ENCODE results near the gene MCF2L. TPM values are rescaled to one million over a fixed set of nuclear protein-coding genes. Genes with fewer than 3 reads are reported as not detected.
"Not testable (repeated sequence)": the region's sequence is repeated elsewhere in the genome, so short reads cannot be mapped to it uniquely, and the experiment has no call there.

The MCF2L gene
- total and polyA plus RNA-seq, 4 donors: 21.0 to 78.7 (median 35.9) TPM

DNA sequence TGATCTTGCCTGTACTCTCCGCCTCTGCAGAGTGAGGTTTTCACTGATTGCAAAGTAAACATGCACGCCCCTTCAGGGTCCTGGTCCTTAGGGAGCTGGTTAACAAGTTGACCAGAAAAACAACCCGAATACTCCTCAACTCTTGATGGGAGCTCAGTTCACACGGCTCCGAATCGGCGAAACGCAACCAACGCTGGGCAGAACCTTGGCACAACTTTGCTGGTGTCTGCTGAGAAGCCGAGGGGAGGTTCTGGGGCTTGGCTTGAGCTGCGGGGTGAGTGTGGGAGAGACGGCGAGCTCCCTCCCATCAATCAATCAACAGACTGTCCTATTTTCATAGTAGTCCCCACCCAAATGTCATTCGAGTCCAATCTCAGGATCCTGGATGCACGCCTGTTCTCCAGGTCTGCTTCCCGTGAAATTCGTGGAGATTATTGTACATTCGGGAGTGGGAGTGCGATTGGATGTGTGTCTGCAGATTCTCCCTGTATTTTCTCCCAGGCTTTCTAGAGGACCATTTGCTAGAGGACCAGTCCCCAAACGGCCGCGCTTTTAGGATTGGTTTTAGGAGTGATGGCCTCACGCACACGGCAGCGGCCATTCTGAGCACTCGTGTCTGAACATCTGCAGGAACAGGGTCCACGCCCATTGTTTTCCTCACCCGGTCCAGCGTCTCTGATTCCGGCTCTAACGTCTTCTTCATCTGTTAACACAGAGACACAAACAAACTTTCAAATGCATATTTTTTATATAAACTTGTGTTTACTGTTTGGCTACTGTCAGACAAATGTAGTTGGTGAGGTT is 85.0 kb downstream of the MCF2L start:
- TF ChIP-seq, protein P1, sequence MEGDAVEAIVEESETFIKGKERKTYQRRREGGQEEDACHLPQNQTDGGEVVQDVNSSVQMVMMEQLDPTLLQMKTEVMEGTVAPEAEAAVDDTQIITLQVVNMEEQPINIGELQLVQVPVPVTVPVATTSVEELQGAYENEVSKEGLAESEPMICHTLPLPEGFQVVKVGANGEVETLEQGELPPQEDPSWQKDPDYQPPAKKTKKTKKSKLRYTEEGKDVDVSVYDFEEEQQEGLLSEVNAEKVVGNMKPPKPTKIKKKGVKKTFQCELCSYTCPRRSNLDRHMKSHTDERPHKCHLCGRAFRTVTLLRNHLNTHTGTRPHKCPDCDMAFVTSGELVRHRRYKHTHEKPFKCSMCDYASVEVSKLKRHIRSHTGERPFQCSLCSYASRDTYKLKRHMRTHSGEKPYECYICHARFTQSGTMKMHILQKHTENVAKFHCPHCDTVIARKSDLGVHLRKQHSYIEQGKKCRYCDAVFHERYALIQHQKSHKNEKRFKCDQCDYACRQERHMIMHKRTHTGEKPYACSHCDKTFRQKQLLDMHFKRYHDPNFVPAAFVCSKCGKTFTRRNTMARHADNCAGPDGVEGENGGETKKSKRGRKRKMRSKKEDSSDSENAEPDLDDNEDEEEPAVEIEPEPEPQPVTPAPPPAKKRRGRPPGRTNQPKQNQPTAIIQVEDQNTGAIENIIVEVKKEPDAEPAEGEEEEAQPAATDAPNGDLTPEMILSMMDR (IDR thresholded peaks at IDR 0.05; ENCODE audit: control extremely low read depth, extremely low read depth): no peak
- Histone ChIP-seq H3K27ac (ENCODE audit: low read depth in 1 of 2, low read length in 1 of 2) (no peak overlapping the region), H3K9ac (ENCODE audit: insufficient read depth in 1 of 2, low read length in 2 of 2) (no peak overlapping the region), H3K36me3 (ENCODE audit: control insufficient read depth in 4 of 4, insufficient read depth in 4 of 4, low read length in 4 of 4) (peaks cover 0 to 4% (median 0%) of the 10 kb centered on the region in 4 donors), H3K4me1 (ENCODE audit: control insufficient read depth in 5 of 5, insufficient read depth in 5 of 5, low read length in 5 of 5) (peaks cover 0 to 5% (median 0%) of the 10 kb centered on the region in 5 donors), H3K4me3 (no peak overlapping the region), H3K9me3 (ENCODE audit: control insufficient read depth in 4 of 4, insufficient read depth in 3 of 4, low read length in 3 of 4) (peaks cover 0 to 4% (median 1%) of the 10 kb centered on the region in 4 donors), H3K27me3 (ENCODE audit: control insufficient read depth in 3 of 3, insufficient read depth in 3 of 3, low read length in 2 of 3) (peaks cover 0 to 12% (median 6%) of the 10 kb centered on the region in 3 donors)
- ATAC-seq (ENCODE audit: insufficient read depth, low FRiP score): no peak
- 77 to 85% methylated on average over 31 of the region's 31 CpGs for WGBS, 2 donors
- no peak for DNase-seq

DNA sequence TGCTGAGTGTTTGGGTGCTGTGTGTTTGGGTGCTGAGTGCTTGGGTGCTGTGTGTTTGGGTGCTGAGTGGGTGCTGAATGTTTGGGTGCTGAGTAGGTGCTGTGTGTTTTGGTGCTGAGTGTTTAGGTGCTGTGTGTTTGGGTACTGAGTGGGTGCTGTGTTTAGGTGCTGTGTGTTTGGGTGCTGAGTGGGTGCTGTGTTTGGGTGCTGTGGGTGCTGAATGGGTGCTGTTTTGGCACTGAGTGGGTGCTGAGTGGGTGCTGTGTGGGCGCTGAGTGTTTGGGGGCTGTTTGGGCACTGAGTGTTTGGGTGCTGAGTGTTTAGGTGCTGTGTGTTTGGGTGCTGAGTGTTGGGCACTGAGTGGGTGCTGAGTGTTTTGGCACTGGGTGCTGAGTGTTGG is 88.1 kb downstream of the MCF2L start:
- TF ChIP-seq, protein P1 (IDR thresholded peaks at IDR 0.05; ENCODE audit: control extremely low read depth, extremely low read depth): no peak
- DNase-seq: no peak
- no peak overlapping the region for H3K4me3 ChIP-seq
- peaks cover 0 to 3% (median 0%) of the 10 kb centered on the region in 3 donors for H3K27me3 ChIP-seq (ENCODE audit: control insufficient read depth in 3 of 3, insufficient read depth in 3 of 3, low read length in 2 of 3)
- no peak for ATAC-seq (ENCODE audit: insufficient read depth, low FRiP score)
- H3K4me1 ChIP-seq (ENCODE audit: control insufficient read depth in 5 of 5, insufficient read depth in 5 of 5, low read length in 5 of 5): no peaks in the 10 kb centered on the region
- peaks cover 0 to 14% (median 0%) of the 10 kb centered on the region in 4 donors for H3K36me3 ChIP-seq (ENCODE audit: control insufficient read depth in 4 of 4, insufficient read depth in 4 of 4, low read length in 4 of 4)
- no peak overlapping the region for H3K27ac ChIP-seq (ENCODE audit: low read depth in 1 of 2, low read length in 1 of 2)
- H3K9ac ChIP-seq (ENCODE audit: insufficient read depth in 1 of 2, low read length in 2 of 2): no peak overlapping the region
- 100% methylated on average over 1 of the region's 1 CpG for WGBS, 2 donors
- H3K9me3 ChIP-seq (ENCODE audit: control insufficient read depth in 4 of 4, insufficient read depth in 3 of 4, low read length in 3 of 4): peaks cover 0 to 4% (median 1%) of the 10 kb centered on the region in 4 donors

DNA sequence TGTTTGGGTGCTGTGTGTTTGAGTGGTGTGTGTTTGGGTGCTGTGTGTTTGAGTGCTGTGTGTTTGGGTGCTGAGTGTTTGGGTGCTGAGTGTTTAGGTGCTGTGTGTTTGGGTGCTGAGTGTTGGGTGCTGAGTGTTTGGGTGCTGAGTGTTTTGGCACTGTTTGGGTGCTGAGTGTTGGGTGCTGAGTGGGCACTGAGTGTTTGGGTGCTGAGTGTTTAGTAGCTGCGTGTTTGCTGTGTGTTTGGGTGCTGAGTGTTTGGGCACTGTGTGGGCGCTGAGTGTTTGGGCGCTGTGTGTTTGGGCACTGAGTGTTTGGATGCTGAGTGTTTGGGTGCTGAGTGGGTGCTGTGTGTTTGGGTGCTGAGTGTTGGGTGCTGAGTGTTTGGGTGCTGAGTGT is 88.5 kb downstream of the MCF2L start:
- DNase-seq; ATAC-seq (ENCODE audit: insufficient read depth, low FRiP score): not testable (repeated sequence)

DNA sequence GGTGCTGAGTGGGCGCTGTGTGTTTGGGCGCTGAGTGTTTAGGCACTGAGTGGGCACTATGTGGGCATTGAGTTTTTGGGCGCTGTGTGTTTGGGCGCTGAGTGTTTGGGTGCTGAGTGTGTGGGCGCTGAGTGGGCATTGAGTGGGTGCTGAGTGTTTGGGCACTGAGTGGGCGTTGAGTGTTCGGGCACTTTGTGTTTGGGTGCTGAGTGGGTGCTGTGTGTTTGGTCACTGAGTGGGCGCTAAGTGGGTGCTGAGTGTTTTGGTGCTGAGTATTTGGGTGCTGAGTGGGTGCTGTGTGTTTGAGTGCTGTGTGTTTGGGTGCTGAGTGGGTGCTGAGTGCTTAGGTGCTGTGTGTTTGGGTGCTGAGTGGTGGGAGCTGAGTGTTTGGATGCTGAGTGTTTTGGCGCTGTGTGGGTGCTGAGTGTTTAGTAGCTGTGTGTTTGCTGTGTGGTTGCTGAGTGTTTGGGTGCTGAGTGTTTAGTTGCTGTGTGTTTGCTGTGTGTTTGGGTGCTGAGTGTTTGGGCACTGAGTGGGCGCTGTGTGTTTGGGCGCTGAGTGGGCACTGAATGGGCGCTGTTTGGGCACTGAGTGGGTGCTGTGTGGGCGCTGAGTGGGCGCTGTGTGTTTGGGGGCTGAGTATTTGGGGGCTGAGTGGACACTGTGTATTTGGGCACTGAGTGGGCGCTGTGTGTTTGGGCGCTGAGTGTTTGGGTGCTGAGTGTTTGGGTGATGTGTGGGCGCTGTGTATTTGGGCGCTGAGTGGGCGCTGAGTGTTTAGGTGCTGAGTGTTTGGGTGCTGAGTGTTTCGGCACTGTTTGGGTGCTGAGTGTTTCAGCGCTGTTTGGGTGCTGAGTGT is 89.3 kb downstream of the MCF2L start:
- DNase-seq (no peak), ATAC-seq (ENCODE audit: insufficient read depth, low FRiP score) (no peak)
- H3K4me1 ChIP-seq (ENCODE audit: control insufficient read depth in 5 of 5, insufficient read depth in 5 of 5, low read length in 5 of 5): no peaks in the 10 kb centered on the region
- H3K9me3 ChIP-seq (ENCODE audit: control insufficient read depth in 4 of 4, insufficient read depth in 3 of 4, low read length in 3 of 4): peaks cover 0 to 4% (median 1%) of the 10 kb centered on the region in 4 donors
- H3K36me3 ChIP-seq (ENCODE audit: control insufficient read depth in 4 of 4, insufficient read depth in 4 of 4, low read length in 4 of 4): peaks cover 0 to 15% (median 0%) of the 10 kb centered on the region in 4 donors
- TF ChIP-seq, protein P1 (IDR thresholded peaks at IDR 0.05; ENCODE audit: control extremely low read depth, extremely low read depth): no peak
- no peak overlapping the region for H3K27ac ChIP-seq (ENCODE audit: low read depth in 1 of 2, low read length in 1 of 2)
- H3K27me3 ChIP-seq (ENCODE audit: control insufficient read depth in 3 of 3, insufficient read depth in 3 of 3, low read length in 2 of 3): no peaks in the 10 kb centered on the region
- WGBS, 2 donors: 92 to 94% methylated on average over 21 of the region's 21 CpGs
- no peak overlapping the region for H3K9ac ChIP-seq (ENCODE audit: insufficient read depth in 1 of 2, low read length in 2 of 2)
- no peak overlapping the region for H3K4me3 ChIP-seq

More for the DNA sequence above, 88.5 kb downstream of the MCF2L start:
- not testable (repeated sequence) for H3K27ac ChIP-seq (ENCODE audit: low read depth in 1 of 2, low read length in 1 of 2); H3K27me3 ChIP-seq (ENCODE audit: control insufficient read depth in 3 of 3, insufficient read depth in 3 of 3, low read length in 2 of 3); H3K9ac ChIP-seq (ENCODE audit: insufficient read depth in 1 of 2, low read length in 2 of 2); H3K4me1 ChIP-seq (ENCODE audit: control insufficient read depth in 5 of 5, insufficient read depth in 5 of 5, low read length in 5 of 5); H3K9me3 ChIP-seq (ENCODE audit: control insufficient read depth in 4 of 4, insufficient read depth in 3 of 4, low read length in 3 of 4); H3K4me3 ChIP-seq
- 92 to 98% methylated on average over 3 of the region's 3 CpGs for WGBS, 2 donors
- H3K36me3 ChIP-seq (ENCODE audit: control insufficient read depth in 4 of 4, insufficient read depth in 4 of 4, low read length in 4 of 4): peaks cover 0 to 15% (median 0%) of the 10 kb centered on the region in 4 donors

Measured in lung (tissue), 12 donors.